ENCODE data around the gene TP53.

The TP53 gene

DNA sequence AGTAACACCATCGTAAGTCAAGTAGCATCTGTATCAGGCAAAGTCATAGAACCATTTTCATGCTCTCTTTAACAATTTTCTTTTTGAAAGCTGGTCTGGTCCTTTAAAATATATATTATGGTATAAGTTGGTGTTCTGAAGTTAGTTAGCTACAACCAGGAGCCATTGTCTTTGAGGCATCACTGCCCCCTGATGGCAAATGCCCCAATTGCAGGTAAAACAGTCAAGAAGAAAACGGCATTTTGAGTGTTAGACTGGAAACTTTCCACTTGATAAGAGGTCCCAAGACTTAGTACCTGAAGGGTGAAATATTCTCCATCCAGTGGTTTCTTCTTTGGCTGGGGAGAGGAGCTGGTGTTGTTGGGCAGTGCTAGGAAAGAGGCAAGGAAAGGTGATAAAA lies 14.1 kb downstream of the TP53 start:
- Histone ChIP-seq H3K4me1 (ENCODE audit: control insufficient read depth in 1 of 2, insufficient read depth in 1 of 2, low read depth in 1 of 2, low read length in 1 of 2) (no peaks in the 10 kb centered on the region), H3K4me3 (ENCODE audit: low read depth in 1 of 2, low read length in 1 of 2) (no peak overlapping the region), H3K27me3 (no peaks in the 10 kb centered on the region), H3K36me3 (peaks cover 63% of the 10 kb centered on the region), H3K27ac (no peak overlapping the region), H3K9me3 (peaks cover 8% of the 10 kb centered on the region)
- no peak for TF ChIP-seq CTCF (IDR thresholded peaks at IDR 0.05)

DNA sequence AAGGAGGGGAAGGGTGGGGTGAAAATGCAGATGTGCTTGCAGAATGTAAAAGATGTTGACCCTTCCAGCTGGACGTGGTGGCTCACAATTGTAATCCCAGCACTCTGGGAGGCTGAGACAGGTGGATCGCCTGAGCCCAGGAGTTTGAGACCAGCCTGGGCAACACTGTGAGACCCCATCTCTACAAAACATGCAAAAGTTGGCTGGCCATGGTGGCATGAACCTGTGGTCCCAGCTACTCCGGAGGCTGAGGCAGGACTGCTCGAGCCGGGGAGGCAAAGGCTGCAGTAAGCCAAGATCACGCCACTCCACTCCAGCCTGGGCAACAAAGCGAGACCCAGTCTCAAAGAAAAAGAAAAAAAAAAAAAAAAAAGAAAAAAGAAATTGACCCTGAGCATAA lies 18.8 kb downstream of the TP53 start:
- Histone ChIP-seq H3K27ac (no peak overlapping the region), H3K4me3 (ENCODE audit: low read depth in 1 of 2, low read length in 1 of 2) (no peak overlapping the region), H3K36me3 (peaks cover 35% of the 10 kb centered on the region), H3K4me1 (ENCODE audit: control insufficient read depth in 1 of 2, insufficient read depth in 1 of 2, low read depth in 1 of 2, low read length in 1 of 2) (no peaks in the 10 kb centered on the region), H3K9me3 (peaks cover 2% of the 10 kb centered on the region), H3K27me3 (no peaks in the 10 kb centered on the region)
- TF ChIP-seq CTCF (IDR thresholded peaks at IDR 0.05) = no peak

DNA sequence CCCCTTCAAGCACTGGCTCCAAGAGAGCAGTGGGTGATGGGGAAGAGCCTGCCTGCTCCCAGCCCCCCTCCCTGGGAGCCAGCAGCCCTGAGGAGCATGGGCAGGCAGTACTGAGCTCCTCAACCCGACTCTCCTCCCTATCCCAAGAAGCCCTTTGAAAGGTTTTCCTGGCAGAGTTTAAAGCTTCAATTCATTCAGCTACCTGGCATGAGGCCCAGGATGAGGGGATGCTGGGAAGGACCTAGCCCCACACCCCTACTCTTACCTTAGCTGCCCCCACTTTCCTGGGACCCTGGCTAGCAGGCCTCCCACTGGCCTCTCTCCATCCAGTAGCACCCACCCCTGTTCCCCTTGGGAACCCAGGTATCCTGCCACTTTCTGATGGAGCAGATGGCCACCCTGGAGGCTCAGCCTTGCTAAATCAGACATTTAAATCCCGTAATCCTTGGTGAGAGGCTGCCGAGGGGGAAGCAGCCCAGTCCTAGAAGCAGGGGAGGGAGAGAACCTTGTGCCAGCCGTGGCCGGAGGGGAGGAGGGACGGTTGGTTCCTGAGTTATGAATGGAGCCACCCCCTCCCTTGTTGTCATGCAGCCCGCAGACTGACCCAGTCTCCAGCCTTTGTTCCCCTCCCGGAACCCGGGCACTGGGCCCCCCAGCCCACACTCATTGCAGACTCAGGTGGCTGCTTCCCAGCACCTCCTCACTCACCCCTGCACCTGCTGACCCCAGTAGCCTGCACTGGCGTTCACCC lies 19.5 kb downstream of the TP53 start:
- no peaks in the 10 kb centered on the region for H3K27me3 ChIP-seq
- H3K27ac ChIP-seq = no peak overlapping the region
- peaks cover 31% of the 10 kb centered on the region for H3K36me3 ChIP-seq
- TF ChIP-seq CTCF (IDR thresholded peaks at IDR 0.05) = no peak
- H3K4me1 ChIP-seq (ENCODE audit: control insufficient read depth in 1 of 2, insufficient read depth in 1 of 2, low read depth in 1 of 2, low read length in 1 of 2) = no peaks in the 10 kb centered on the region
- H3K4me3 ChIP-seq (ENCODE audit: low read depth in 1 of 2, low read length in 1 of 2) = no peak overlapping the region
- no peaks in the 10 kb centered on the region for H3K9me3 ChIP-seq

DNA sequence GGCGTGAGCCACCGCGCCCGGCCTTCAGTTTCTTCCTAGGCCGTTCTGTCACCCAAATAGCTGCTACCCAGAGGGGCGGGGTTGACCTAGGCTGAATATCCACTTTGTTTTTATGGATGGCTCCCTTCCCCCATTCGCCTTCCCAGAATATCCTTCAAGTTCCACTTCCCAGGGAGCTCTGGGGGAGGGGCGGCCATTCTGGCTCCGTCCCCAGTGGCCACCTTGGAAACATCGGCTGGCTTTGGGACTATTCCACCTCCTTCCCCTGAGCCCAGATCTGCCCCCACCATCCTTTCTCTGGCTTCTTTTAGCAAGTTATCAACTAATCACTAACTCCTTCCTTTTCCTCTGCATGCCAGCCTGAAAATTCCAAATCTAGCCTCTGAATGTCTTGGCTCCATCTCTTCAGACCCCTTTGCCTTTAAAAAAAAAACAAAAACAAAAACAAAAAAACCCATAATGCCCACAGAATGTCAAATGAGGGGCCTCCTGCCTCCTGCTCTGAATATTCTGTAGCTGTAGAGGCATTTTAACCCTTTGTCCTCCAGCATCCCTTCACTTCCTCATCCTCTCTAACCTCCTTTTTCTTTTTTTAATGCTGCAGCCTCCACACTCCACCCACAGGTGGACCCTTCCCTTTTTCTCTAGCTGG lies 30.2 kb downstream of the TP53 start:
- Histone ChIP-seq H3K36me3 (no peaks in the 10 kb centered on the region), H3K4me3 (ENCODE audit: low read depth in 1 of 2, low read length in 1 of 2) (no peak overlapping the region), H3K9me3 (no peaks in the 10 kb centered on the region), H3K27me3 (peaks cover 37% of the 10 kb centered on the region), H3K27ac (no peak overlapping the region), H3K4me1 (ENCODE audit: control insufficient read depth in 1 of 2, insufficient read depth in 1 of 2, low read depth in 1 of 2, low read length in 1 of 2) (no peaks in the 10 kb centered on the region)
- no peak for TF ChIP-seq CTCF (IDR thresholded peaks at IDR 0.05)

DNA sequence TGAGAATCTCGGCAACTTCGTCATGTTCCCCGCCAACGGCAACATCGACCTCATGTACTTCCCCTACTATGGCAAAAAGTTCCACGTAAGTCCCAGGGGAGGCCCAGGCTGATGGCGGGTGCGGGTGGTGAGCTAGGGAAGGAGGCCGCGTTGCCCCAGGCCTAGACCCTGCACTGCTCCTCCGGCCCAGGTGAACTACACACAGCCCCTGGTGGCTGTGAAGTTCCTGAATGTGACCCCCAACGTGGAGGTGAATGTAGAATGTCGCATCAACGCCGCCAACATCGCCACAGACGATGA lies 31.8 kb downstream of the TP53 start:
- H3K9me3 ChIP-seq = no peaks in the 10 kb centered on the region
- no peak overlapping the region for H3K27ac ChIP-seq

More for the DNA sequence above, 31.8 kb downstream of the TP53 start:
- peaks cover 2 to 13% of the 10 kb centered on the region in 2 experiments for H3K4me1 ChIP-seq (ENCODE audit: control insufficient read depth in 1 of 2, insufficient read depth in 1 of 2, low read depth in 1 of 2, low read length in 1 of 2)
- peaks cover 53% of the 10 kb centered on the region for H3K27me3 ChIP-seq
- no peaks in the 10 kb centered on the region for H3K36me3 ChIP-seq
- H3K4me3 ChIP-seq (ENCODE audit: low read depth in 1 of 2, low read length in 1 of 2) = no peak overlapping the region
- no peak for TF ChIP-seq CTCF (IDR thresholded peaks at IDR 0.05)
